ENCODE results near the gene POLR1A. TPM values are rescaled to one million over a fixed set of nuclear protein-coding genes. Genes with fewer than 3 reads are reported as not detected.

POLR1A gene
- total and polyA plus RNA-seq, 12 donors, result 3.9 to 25.8 (median 20.8) TPM

GRCh38 chr2:86031151-86031550 is 74.5 kb downstream of the POLR1A start:
- Histone ChIP-seq H3K27ac (no peak overlapping the region), H3K9me3 (no peaks in the 10 kb centered on the region), H3K27me3 (no peaks in the 10 kb centered on the region), H3K36me3 (peaks cover 0 to 83% (median 55%) of the 10 kb centered on the region in 9 donors), H3K4me1 (peaks cover 19 to 58% (median 45%) of the 10 kb centered on the region in 9 donors), H3K4me3 (no peak overlapping the region)
- TF ChIP-seq, protein P1, sequence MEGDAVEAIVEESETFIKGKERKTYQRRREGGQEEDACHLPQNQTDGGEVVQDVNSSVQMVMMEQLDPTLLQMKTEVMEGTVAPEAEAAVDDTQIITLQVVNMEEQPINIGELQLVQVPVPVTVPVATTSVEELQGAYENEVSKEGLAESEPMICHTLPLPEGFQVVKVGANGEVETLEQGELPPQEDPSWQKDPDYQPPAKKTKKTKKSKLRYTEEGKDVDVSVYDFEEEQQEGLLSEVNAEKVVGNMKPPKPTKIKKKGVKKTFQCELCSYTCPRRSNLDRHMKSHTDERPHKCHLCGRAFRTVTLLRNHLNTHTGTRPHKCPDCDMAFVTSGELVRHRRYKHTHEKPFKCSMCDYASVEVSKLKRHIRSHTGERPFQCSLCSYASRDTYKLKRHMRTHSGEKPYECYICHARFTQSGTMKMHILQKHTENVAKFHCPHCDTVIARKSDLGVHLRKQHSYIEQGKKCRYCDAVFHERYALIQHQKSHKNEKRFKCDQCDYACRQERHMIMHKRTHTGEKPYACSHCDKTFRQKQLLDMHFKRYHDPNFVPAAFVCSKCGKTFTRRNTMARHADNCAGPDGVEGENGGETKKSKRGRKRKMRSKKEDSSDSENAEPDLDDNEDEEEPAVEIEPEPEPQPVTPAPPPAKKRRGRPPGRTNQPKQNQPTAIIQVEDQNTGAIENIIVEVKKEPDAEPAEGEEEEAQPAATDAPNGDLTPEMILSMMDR (IDR thresholded peaks at IDR 0.05), result no peak
- ATAC-seq, result no peak
- DNase-seq, result no peak
- intact Hi-C loops (cut with DNase I), result loop anchor here in 2 of 10 donors (5.0 to 10.0 kb wide), 2 partner anchors 34 to 136 kb away; no protein-coding TSS in a partner anchor
- WGBS, 2 donors, result 98 to 100% methylated on average over 14 of the region's 14 CpGs

DNA sequence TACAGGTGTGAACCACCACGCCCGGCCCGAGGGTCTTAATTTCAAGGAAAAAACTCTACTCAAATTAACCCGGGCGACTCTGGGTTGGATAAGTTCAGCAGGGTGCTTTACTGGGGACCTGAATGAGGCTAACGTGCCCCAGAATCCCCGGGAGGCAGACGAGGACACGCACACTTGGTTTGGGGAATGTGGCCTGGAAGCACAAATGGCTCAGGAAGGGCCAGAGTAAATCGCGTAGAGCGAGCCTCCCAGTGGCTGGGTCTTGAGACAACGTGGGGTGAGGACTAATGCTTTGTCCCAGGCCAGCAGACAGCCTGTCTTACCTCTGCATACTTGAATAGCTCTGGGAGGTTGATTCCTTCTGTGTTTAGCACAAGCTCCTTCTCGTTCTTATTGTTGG is 75.8 kb downstream of the POLR1A start:
- DNase-seq, result no peak
- no peaks in the 10 kb centered on the region for H3K9me3 ChIP-seq
- intact Hi-C loops (cut with DNase I), result loop anchor here in 4 of 10 donors (5.0 to 10.0 kb wide), 3 partner anchors 33 to 135 kb away; no protein-coding TSS in a partner anchor
- peaks cover 0 to 96% (median 58%) of the 10 kb centered on the region in 9 donors for H3K36me3 ChIP-seq
- H3K27me3 ChIP-seq, result no peaks in the 10 kb centered on the region
- no peak for ATAC-seq
- 97% methylated on average over 14 of the region's 14 CpGs for WGBS, 2 donors
- no peak overlapping the region for H3K4me3 ChIP-seq
- H3K4me1 ChIP-seq, result peaks cover 12 to 49% (median 32%) of the 10 kb centered on the region in 9 donors
- no peak overlapping the region for H3K27ac ChIP-seq
- TF ChIP-seq, protein P1 (IDR thresholded peaks at IDR 0.05), result no peak

GRCh38 chr2:86028766-86029381 is 76.8 kb downstream of the POLR1A start:
- Histone ChIP-seq H3K36me3 (peaks cover 0 to 93% (median 58%) of the 10 kb centered on the region in 9 donors), H3K27me3 (no peaks in the 10 kb centered on the region), H3K4me3 (peak overlapping the region in 2 of 10 donors; percentile 5 to 21), H3K27ac (peak overlapping the region in 9 of 10 donors; percentile 40 to 82 (median 72)), H3K4me1 (peaks cover 12 to 39% (median 26%) of the 10 kb centered on the region in 9 donors), H3K9me3 (no peaks in the 10 kb centered on the region)
- intact Hi-C loops (cut with DNase I), result loop anchor here in 2 of 10 donors (5.0 kb wide), 1 partner anchor 43 kb away; no protein-coding TSS in a partner anchor
- TF ChIP-seq, protein P1 (IDR thresholded peaks at IDR 0.05), result peak in 1 of 9 donors; percentile 6
- peak; percentile 93 to 97 (median 96) for ATAC-seq
- peak; percentile 92 to 94 for DNase-seq
- 18 to 30% methylated on average over 13 of the region's 13 CpGs for WGBS, 2 donors

GRCh38 chr2:86027922-86028765 is 77.5 kb downstream of the POLR1A start:
- TF ChIP-seq, protein P1 (IDR thresholded peaks at IDR 0.05), result no peak
- Histone ChIP-seq H3K27me3 (no peaks in the 10 kb centered on the region), H3K4me1 (peaks cover 12 to 39% (median 26%) of the 10 kb centered on the region in 9 donors), H3K27ac (peak overlapping the region in 9 of 10 donors; percentile 40 to 82 (median 72)), H3K4me3 (peak overlapping the region in 3 of 10 donors; percentile 5 to 23 (median 21)), H3K36me3 (peaks cover 0 to 86% (median 51%) of the 10 kb centered on the region in 9 donors), H3K9me3 (no peaks in the 10 kb centered on the region)
- intact Hi-C loops (cut with DNase I), result loop anchor here in 2 of 10 donors (5.0 kb wide), 1 partner anchor 44 kb away; no protein-coding TSS in a partner anchor
- WGBS, 2 donors, result 46 to 52% methylated on average over 33 of the region's 33 CpGs
- ATAC-seq (peak; percentile 4 to 57 (median 28)), DNase-seq (peak in 1 of 2 donors; percentile 67)
